Karpas-422 (cell line): ENCODE measurements around the gene PRIM2. TPM values are rescaled to one million over a fixed set of nuclear protein-coding genes. Genes with fewer than 3 reads are reported as not detected.
"Not testable (repeated sequence)": the region's sequence is repeated elsewhere in the genome, so short reads cannot be mapped to it uniquely, and the experiment has no call there.

Experiments used
- DNase-seq: peaks from one replicate; pipeline ENCODE4 v3.0.0-alpha.2; 2015
- H2AFZ ChIP-seq: fragments of 200-600 bp; sonication (generic); 2 replicates; pipeline ENCODE4 v1.6.1; 2014; ENCODE audit warnings: antibody characterized with exemption, low read length, mixed read lengths
- H3K27ac ChIP-seq: fragments of 200-600 bp; sonication (generic); 2 replicates; pipeline ENCODE4 v1.5.1; 2014; ENCODE audit warnings: mild to moderate bottlenecking, low read length, moderate library complexity
- H3K27me3 ChIP-seq: fragments of 200-600 bp; sonication (generic); 2 replicates; pipeline ENCODE4 v1.6.1; 2014; ENCODE audit warnings: low read length, mixed read lengths
- H3K36me3 ChIP-seq: fragments of 200-600 bp; sonication (generic); 2 replicates; pipeline ENCODE4 v1.6.1; 2014; ENCODE audit warnings: low read length, mixed read lengths; ENCODE audit not compliant: insufficient read depth
- H3K4me1 ChIP-seq: fragments of 200-600 bp; sonication (generic); 2 replicates; pipeline ENCODE4 v1.6.1; 2014; ENCODE audit warnings: mild to moderate bottlenecking, low read length, mixed read lengths
- H3K4me2 ChIP-seq: fragments of 200-600 bp; sonication (generic); 2 replicates; pipeline ENCODE4 v1.6.1; 2014; ENCODE audit warnings: low read length, low read depth, mild to moderate bottlenecking; ENCODE audit not compliant: poor library complexity, severe bottlenecking
- H3K4me3 ChIP-seq: fragments of 200-600 bp; sonication (generic); 2 replicates; pipeline ENCODE4 v1.5.1; 2014; ENCODE audit warnings: mild to moderate bottlenecking, antibody characterized with exemption, low read length, mixed read lengths
- H3K79me2 ChIP-seq: fragments of 200-600 bp; sonication (generic); 2 replicates; pipeline ENCODE4 v1.6.1; 2014; ENCODE audit warnings: mild to moderate bottlenecking, low read length, mixed read lengths
- H3K9ac ChIP-seq: fragments of 200-600 bp; sonication (generic); 2 replicates; pipeline ENCODE4 v1.6.0; 2014; ENCODE audit warnings: low read length
- H3K9me2 ChIP-seq: fragments of 200-600 bp; sonication (generic), shearing (Covaris generic); replicated peaks from 2 replicates; pipeline ENCODE4 v1.6.0; 2014; ENCODE audit warnings: mild to moderate bottlenecking, low read length, moderate library complexity; ENCODE audit not compliant: insufficient read depth
- H3K9me3 ChIP-seq: fragments of 300-700, 200-600 bp; sonication (generic); 2 replicates; pipeline ENCODE4 v1.6.1; 2014; ENCODE audit warnings: low read length, mixed read lengths
- H4K20me1 ChIP-seq: fragments of 200-600 bp; sonication (generic); 2 replicates; pipeline ENCODE4 v1.6.1; 2014; ENCODE audit warnings: mild to moderate bottlenecking, antibody characterized with exemption, low read length, low read depth; ENCODE audit not compliant: insufficient read depth
- total RNA-seq: library from RNA; depleted of rRNA; stranded (reverse); fragments of >200 nt; shearing (Covaris generic); gene quantifications from 2 replicates; pipeline ENCODE4 v1.2.3, GENCODE V29; 2014; ENCODE audit warnings: low replicate concordance

The PRIM2 gene
- total RNA-seq, 1 experiment from 2014 or later, result 49.1 TPM

DNA sequence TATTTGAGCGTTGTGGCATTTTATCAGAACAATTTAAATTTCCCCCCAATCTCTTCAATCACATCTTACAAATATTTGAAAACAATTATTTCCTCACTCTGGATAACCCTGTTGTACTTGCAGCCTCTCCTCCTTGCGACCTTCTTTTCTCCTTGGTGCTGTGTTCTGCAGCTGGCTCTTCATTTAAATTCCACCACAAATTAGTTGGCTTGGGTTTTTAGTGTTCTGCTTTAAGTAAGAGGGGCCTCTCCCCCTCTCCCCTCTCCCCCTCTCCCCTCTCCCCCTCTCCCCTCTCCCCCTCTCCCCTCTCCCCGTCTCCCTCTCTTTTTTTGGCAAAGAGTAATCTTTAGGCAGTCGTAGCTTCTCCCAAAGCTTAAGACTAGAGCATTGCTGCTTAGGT, 152.7 kb downstream of the PRIM2 start:
- not testable (repeated sequence) for H3K4me1 ChIP-seq, H3K9me3 ChIP-seq, H4K20me1 ChIP-seq, H3K4me2 ChIP-seq, H3K36me3 ChIP-seq, H2AFZ ChIP-seq, DNase-seq, H3K9ac ChIP-seq, H3K27ac ChIP-seq, H3K27me3 ChIP-seq, H3K4me3 ChIP-seq, H3K9me2 ChIP-seq
- peaks cover 31% of the 10 kb centered on the region for H3K79me2 ChIP-seq

DNA sequence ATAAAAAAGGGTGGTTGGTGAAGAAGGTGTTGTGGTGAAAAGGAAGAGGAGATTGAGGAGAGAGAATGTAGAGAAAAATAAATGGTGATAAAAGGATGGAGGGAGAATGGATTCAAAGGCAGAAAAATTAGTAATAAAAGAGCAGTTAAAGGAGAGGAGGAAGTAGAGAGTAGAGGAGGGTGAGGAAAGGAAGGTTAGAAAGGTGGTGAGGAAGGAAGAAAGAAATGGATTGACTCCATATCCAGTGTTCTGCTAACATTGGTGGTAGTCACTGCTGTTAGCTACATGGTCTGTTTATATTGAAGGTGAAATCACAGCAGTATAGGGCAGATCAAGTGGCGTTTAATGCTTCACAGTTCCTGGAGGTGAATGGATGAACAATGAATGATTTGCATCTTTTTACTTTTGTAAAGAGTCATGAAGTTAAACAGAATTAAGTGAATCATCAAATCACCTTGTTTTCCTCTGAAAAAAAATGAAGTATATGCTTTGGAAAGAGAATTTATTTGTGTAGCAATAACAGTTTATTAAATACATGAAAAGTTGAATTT, 154.0 kb downstream of the PRIM2 start:
- not testable (repeated sequence) for H3K27me3 ChIP-seq, H3K9ac ChIP-seq, H3K9me2 ChIP-seq, H3K36me3 ChIP-seq, H3K27ac ChIP-seq, DNase-seq, H3K4me1 ChIP-seq, H3K4me3 ChIP-seq, H4K20me1 ChIP-seq, H2AFZ ChIP-seq, H3K9me3 ChIP-seq, H3K4me2 ChIP-seq
- H3K79me2 ChIP-seq, result peaks cover 36% of the 10 kb centered on the region

DNA sequence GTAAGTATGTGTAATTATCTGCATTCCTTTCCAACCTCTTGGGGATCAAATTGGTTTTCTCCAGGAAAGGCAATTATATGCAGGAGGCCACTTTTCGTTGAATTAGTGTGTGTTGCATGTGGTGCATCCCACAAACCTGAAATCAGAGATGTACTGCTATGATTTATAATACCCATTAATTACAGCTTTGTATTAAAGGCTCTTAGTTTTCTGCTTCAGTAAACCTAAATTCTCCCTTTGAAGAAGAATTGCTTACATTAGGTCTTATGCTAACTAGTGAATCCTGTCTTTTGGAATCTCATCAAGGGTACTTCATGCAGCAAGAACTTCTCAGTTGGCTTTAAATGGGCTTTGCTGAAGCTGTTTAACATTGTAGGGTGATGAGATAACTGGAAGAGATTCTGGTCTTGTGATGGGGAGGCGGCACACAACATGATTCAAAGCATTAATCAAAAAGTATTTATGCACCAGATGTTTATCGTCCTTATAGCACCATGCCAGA, 155.5 kb downstream of the PRIM2 start:
- H3K9ac ChIP-seq, H3K4me2 ChIP-seq: not testable (repeated sequence)

DNA sequence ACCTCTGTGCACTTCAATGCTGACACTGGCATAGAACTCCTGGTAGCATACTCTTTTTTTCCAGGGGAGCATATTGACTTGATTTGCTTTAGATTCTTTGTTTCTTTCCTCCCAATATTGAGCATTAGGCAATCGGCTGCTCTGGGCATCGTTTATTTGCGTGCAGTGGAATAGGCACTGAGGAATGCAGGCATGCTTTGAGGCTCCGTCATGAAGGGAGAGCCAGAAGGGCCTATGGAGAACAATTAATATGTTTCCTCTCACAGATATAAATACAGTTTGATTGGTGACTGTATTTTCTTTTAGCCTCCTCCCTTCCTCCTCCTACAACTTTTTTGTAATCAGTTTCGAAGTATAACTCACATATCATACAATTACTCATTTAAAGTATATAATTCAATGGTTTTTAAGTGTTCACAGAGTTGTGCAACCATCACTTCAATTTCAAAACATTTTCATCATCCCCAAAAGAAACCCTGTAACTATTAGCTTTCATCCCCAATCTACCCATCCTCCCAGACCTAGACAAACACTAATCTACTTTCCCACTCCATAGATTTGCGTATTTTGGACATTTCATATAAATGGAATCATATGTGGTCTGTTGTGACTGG, 157.5 kb downstream of the PRIM2 start:
- DNase-seq, H3K27ac ChIP-seq, H3K36me3 ChIP-seq, H2AFZ ChIP-seq, H3K4me2 ChIP-seq, H3K4me3 ChIP-seq, H3K9ac ChIP-seq, H3K9me3 ChIP-seq, H3K9me2 ChIP-seq, H3K27me3 ChIP-seq, H3K4me1 ChIP-seq, H4K20me1 ChIP-seq: not testable (repeated sequence)
- H3K79me2 ChIP-seq, result peaks cover 36% of the 10 kb centered on the region

More for the DNA sequence above, 155.5 kb downstream of the PRIM2 start:
- H3K27ac ChIP-seq, H3K4me1 ChIP-seq, H3K9me3 ChIP-seq, H3K36me3 ChIP-seq, H3K27me3 ChIP-seq, H3K4me3 ChIP-seq, H4K20me1 ChIP-seq, H3K9me2 ChIP-seq, DNase-seq, H2AFZ ChIP-seq: not testable (repeated sequence)
- H3K79me2 ChIP-seq, result peaks cover 35% of the 10 kb centered on the region

DNA sequence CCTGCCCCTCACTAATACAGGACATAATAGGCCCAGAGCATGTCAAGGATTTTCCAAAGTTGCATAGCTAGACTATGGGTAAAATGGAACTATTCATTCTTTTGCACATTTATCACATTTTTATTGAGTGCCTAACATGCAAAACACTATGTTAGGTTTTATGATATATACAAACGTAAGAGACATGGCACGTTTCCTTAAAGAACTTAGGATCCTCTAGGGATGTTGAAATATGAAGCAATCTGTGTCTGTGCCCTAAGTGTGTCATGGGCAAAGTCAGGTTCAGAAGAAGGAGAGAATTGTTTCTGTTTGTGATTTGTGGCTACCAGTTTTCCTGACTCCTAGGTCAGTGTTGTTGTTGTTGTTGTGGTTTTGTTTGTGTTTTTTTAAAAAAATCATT, 158.2 kb downstream of the PRIM2 start:
- not testable (repeated sequence) for H3K9ac ChIP-seq, DNase-seq, H3K27ac ChIP-seq, H3K4me1 ChIP-seq, H3K9me2 ChIP-seq, H3K36me3 ChIP-seq, H3K4me3 ChIP-seq, H3K27me3 ChIP-seq, H4K20me1 ChIP-seq, H2AFZ ChIP-seq, H3K4me2 ChIP-seq, H3K9me3 ChIP-seq
- H3K79me2 ChIP-seq, result peaks cover 39% of the 10 kb centered on the region

DNA sequence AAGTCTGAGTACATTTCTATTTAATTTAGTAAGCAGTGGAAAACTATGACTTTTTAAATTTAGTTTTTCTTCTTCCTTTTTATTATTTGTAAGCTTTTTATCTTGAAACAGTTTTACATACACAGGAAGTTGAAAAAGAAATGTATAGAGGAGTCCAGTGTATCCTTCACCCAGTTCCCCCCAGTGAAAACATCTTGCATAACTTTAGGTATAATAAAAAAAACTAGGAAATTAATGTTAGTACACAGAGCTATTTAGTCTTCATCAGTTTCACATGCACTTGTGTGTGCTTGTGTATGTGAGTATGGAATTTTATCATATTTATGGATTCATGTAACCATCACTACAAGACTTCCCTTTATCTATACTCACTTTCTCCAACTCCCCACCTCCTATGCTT, 162.8 kb downstream of the PRIM2 start:
- peaks cover 42% of the 10 kb centered on the region for H3K79me2 ChIP-seq
- not testable (repeated sequence) for H3K4me2 ChIP-seq, H2AFZ ChIP-seq, H3K27ac ChIP-seq, DNase-seq, H3K4me3 ChIP-seq, H4K20me1 ChIP-seq, H3K27me3 ChIP-seq, H3K36me3 ChIP-seq, H3K9me3 ChIP-seq, H3K9me2 ChIP-seq, H3K9ac ChIP-seq
- H3K4me1 ChIP-seq, result peaks cover 17% of the 10 kb centered on the region

DNA sequence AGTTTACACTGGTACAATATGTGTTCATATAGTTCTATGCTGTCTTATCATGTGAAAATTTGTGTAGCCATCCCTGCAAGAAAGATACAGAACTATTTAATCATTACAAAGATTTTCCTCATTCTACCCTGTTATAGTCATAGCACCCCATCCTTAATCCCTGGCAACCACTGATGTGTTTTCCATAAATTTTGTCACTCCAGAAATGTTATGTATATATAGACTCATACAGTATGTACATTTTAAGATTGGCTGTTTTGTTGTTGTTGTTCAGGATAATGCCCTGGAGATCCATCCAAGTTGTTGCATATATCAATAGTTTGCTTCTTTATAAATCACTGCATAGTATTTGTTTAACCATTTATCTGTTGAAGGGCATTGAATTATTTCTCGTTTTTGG, 163.7 kb downstream of the PRIM2 start:
- not testable (repeated sequence) for H3K9me2 ChIP-seq, H3K4me2 ChIP-seq, H3K9ac ChIP-seq, H3K4me3 ChIP-seq, H3K36me3 ChIP-seq, H3K27ac ChIP-seq, H4K20me1 ChIP-seq, H2AFZ ChIP-seq, H3K27me3 ChIP-seq, H3K9me3 ChIP-seq, DNase-seq
- H3K4me1 ChIP-seq, result peaks cover 17% of the 10 kb centered on the region
- H3K79me2 ChIP-seq, result peaks cover 34% of the 10 kb centered on the region

DNA sequence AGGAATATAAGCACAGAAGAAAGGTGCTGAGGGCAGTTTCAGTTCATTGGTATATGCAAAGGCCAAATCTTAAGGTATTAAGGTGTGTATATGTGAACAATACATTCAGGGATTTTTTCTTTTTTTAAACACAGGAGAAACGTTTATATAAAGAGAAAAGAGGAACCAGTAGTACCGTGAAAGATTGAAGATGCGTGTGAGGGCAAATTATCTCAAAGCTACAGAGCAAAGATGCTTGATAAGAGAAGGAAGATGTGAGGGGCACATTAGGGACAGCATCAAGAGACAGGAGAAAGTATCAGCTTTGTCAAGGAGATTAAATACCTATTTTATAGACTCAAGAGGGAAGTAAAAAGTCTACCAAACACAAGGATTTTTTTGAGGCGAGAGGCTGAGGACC, 165.0 kb downstream of the PRIM2 start:
- not testable (repeated sequence) for H3K9me2 ChIP-seq, H2AFZ ChIP-seq, H3K27me3 ChIP-seq, H3K9ac ChIP-seq, H3K9me3 ChIP-seq, H4K20me1 ChIP-seq, H3K4me3 ChIP-seq, H3K36me3 ChIP-seq
- Histone ChIP-seq H3K4me2 (peak overlapping the region; percentile 44), H3K27ac (peak overlapping the region; percentile 48), H3K4me1 (peaks cover 17% of the 10 kb centered on the region), H3K79me2 (peaks cover 29% of the 10 kb centered on the region; the same call in 1 of the 2 replicates)
- peak; percentile 58 for DNase-seq
